Heart left ventricle (tissue), 16 donors: Measurements from ENCODE around the gene ADCK1. TPM values are rescaled to one million over a fixed set of nuclear protein-coding genes. Genes with fewer than 3 reads are reported as not detected.

Experiments used
- ATAC-seq, 4 donors: fragments of 200-7000 bp; cut with Tn5 transposase; one replicate each; pipeline ENCODE4 v1.9.1; 2020 to 2022; ENCODE audit warnings: moderate library complexity in 4 of 4, mild to moderate bottlenecking in 3 of 4, moderate number of reproducible peaks in 1 of 4
- DNase-seq, 5 donors: peaks; one replicate each; pipeline ENCODE4 v3.0.0-alpha.2; 2020
- H3K27ac ChIP-seq, 12 donors: fragments of 200-600 bp; sonication (generic) in 4 of 12; one replicate each; pipeline versions ENCODE4 v1.5.0 to v1.8.0; 2016 to 2022; ENCODE audit warnings: mild to moderate bottlenecking in 2 of 12
- H3K27me3 ChIP-seq, 9 donors: fragments of 200-600 bp; sonication (generic) in 2 of 9; one replicate each; pipeline versions ENCODE4 v1.5.1 to v1.8.0; 2016 to 2022; ENCODE audit warnings: mild to moderate bottlenecking in 3 of 9
- H3K36me3 ChIP-seq, 9 donors: fragments of 200-600 bp; sonication (generic) in 2 of 9; one replicate each; pipeline versions ENCODE4 v1.5.0 to v1.8.0; 2018 to 2022; ENCODE audit warnings: mild to moderate bottlenecking in 2 of 9
- H3K4me1 ChIP-seq, 12 donors: fragments of 200-600 bp; sonication (generic) in 4 of 12; one replicate each; pipeline versions ENCODE4 v1.5.0 to v1.8.0; 2016 to 2022; ENCODE audit warnings: mild to moderate bottlenecking in 3 of 12
- H3K4me3 ChIP-seq, 12 donors: fragments of 200-600 bp; sonication (generic) in 4 of 12; one replicate each; pipeline versions ENCODE4 v1.5.0 to v1.8.0; 2017 to 2022; ENCODE audit warnings: mild to moderate bottlenecking in 9 of 12, moderate library complexity in 4 of 12
- H3K9me3 ChIP-seq, 12 donors: fragments of 200-600 bp; sonication (generic) in 4 of 12; one replicate each; pipeline versions ENCODE4 v1.5.0 to v1.8.0; 2016 to 2022; ENCODE audit warnings: mild to moderate bottlenecking in 1 of 12
- POLR2A ChIP-seq, 2 donors: fragments of 450-650 bp; IDR thresholded peaks; one replicate each; pipeline ENCODE4 v1.6.1; 2017; ENCODE audit warnings: antibody characterized with exemption in 2 of 2, mild to moderate bottlenecking in 2 of 2, moderate library complexity in 2 of 2
- whole genome bisulfite sequencing, 4 donors: extraction: QIAGEN DNeasy Blood & Tissue Kit in 2 of 4; methylation state at CpG; one replicate each; pipeline versions ENCODE4 v1.1.5 to v1.1.7; 2013 to 2018; 5-methylcytosine and 5-hydroxymethylcytosine counted together
- intact Hi-C, 10 donors: fragments of 100-400 bp; cut with DNase I; formaldehyde crosslinking; loops; one replicate each; pipeline versions ENCODE4 v1.11.1 to v1.14.2; 2022
- polyA plus RNA-seq, 2 donors: library from polyadenylated mRNA; stranded (reverse); fragments of 200-250 nt; gene quantifications; one replicate each; pipeline ENCODE4 v1.2.3, GENCODE V29; 2013
- total RNA-seq, 9 donors: library from RNA; depleted of rRNA in 2 of 9; stranded (reverse); fragments of >200 nt in 2 of 9; fragmentation: NEBNext Ultra II Directional in 3 of 9; extraction: Animal tissue kit (Norgen Biotek cat#: 25700) in 3 of 9; gene quantifications; one replicate each; pipeline versions ENCODE4 v1.1.0 to v1.2.4, GENCODE V29; 2016 to 2023
- TF ChIP-seq, protein P1 (sequence below), 12 donors: fragments of 200-600 bp; sonication (generic) in 4 of 12; IDR thresholded peaks; one replicate each; pipeline versions ENCODE4 v1.5.0 to v1.8.0; 2018 to 2022; ENCODE audit warnings: antibody characterized with exemption in 12 of 12, mild to moderate bottlenecking in 5 of 12
- donor health status: ischemic (EF 13 %, LVEDD 7.1; RV severe dilation, severe dysfunction).
- donor health status: healthy with polysubstance abuse.
- donor health status: DM: no; HTN: yes; CAD: no.
- donor health status: DM: no; HTN: no; CAD: no.
- donor health status: ischemic (EF 25% LVEDD 6.9; RV normal size, moderate dysfunction).
- donor health status: ischemic (EF 25% LVEDD 5.7; RV mildly dilated, moderate dysfunction).
- donor health status: healthy.
- donor health status: DM: yes; HTN: yes; CAD: no.
- donor health status: ischemic (EF 35%, LVEDD 5.7; RV mildly dilated, moderate dysfunction).
- donor health status: nonischemic (EF 11% LVEDD 7.7; RV severe dilation, severe dysfunction).
- donor health status: DM: yes; HTN: yes; CAD: no.
- donor health status: PGD.
- donor health status: ischemic (EF 29% LVEDD 5.4; RV normal size, mild dysfunction).
- donor health status: nonischemic (EF 23%, LVEDD 6.1; RV moderate dilation, normal function).

Gene ADCK1
- total and polyA plus RNA-seq, 11 donors, result 4.0 to 12.8 (median 7.9) TPM

DNA sequence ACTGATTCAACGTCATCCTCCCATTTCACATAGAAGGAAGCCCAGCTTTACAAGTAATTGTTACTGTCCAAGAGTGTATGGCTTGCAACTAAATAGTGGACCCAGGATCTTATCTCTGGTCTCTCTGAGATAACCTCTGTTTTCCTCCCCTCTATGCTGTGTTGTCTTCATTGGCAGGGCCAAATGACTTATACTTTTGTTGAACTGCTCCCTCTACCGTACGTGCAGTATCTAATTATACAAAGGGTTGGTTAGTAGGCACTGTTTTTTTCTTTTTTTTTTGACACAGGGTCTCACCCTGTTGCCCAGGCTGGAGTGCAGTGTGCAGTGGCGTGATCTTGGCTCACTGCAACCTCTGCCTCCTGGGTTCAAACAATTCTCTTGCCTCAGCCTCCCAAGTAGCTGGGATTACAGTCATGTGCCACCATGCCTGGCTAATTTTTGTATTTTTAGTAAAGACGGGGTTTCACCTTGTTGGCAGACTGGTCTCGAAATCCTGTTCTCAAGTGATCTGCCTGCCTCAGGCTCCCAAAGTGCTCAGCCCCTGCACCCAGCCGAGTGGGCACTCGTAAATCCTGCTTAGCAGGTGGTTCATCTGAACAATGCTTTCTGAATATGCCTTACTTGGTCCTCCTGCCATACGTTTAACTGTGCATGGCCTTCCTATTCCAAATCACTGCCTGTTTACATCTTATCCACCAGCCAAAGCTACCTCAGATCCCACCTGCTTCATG, 162.1 kb downstream of the ADCK1 start:
- intact Hi-C loops, result loop anchor here in 2 of 10 donors (10.0 kb wide), 1 partner anchor 97 kb away; no protein-coding TSS in a partner anchor
- no peaks in the 10 kb centered on the region for H3K36me3 ChIP-seq
- no peak for ATAC-seq
- no peak for DNase-seq
- H3K27ac ChIP-seq, result no peak overlapping the region
- H3K9me3 ChIP-seq, result no peaks in the 10 kb centered on the region
- TF ChIP-seq POLR2A (IDR thresholded peaks at IDR 0.05), result no peak
- TF ChIP-seq, protein P1, sequence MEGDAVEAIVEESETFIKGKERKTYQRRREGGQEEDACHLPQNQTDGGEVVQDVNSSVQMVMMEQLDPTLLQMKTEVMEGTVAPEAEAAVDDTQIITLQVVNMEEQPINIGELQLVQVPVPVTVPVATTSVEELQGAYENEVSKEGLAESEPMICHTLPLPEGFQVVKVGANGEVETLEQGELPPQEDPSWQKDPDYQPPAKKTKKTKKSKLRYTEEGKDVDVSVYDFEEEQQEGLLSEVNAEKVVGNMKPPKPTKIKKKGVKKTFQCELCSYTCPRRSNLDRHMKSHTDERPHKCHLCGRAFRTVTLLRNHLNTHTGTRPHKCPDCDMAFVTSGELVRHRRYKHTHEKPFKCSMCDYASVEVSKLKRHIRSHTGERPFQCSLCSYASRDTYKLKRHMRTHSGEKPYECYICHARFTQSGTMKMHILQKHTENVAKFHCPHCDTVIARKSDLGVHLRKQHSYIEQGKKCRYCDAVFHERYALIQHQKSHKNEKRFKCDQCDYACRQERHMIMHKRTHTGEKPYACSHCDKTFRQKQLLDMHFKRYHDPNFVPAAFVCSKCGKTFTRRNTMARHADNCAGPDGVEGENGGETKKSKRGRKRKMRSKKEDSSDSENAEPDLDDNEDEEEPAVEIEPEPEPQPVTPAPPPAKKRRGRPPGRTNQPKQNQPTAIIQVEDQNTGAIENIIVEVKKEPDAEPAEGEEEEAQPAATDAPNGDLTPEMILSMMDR (IDR thresholded peaks at IDR 0.05), result no peak
- no peak overlapping the region for H3K4me3 ChIP-seq
- peaks cover 0 to 8% (median 0%) of the 10 kb centered on the region in 12 donors for H3K4me1 ChIP-seq
- 74 to 82% (median 78%) methylated on average over 9 of the region's 9 CpGs for WGBS, 4 donors
- H3K27me3 ChIP-seq, result peaks cover 0 to 24% (median 9%) of the 10 kb centered on the region in 9 donors

DNA sequence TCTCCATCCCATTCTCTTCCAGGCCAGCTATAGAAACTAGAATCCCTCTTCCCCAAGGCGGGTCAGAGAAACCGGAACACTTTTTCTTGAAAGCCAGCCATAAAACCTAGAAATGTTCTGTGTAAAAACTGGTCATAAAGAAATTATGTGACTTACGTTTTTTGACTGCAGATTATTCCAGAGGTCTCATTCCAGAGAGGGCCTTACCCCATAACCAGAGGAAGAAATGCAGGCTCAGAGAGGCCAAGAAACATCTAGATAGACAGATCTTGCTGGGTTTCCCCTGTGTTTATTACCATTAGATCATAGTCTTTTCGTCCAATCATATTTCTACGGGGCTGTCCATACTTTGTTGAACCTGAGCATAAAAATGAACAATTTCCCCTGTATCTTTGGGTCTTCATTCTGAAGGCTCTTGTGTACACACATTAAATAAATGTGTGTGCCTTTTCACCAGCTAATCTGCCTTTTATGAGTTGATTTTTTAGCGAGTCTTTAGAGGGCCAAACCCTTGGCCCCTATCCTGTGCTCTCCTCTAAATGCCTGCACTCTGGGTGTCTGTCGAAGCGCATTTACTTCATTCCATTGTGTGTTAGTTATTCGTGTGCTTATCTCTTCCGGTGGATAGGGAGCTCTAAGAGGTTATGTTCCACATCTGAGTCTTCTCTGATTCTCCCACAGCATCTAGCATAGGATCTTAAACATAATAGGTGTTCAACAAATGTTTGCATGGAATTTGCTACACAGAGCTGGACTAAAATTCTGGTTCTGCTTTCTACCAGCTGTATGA, 163.0 kb downstream of the ADCK1 start:
- peaks cover 0 to 29% (median 15%) of the 10 kb centered on the region in 9 donors for H3K27me3 ChIP-seq
- WGBS, 4 donors, result 63 to 67% (median 66%) methylated on average over 10 of the region's 10 CpGs
- H3K27ac ChIP-seq, result no peak overlapping the region
- ATAC-seq, result no peak
- H3K9me3 ChIP-seq, result no peaks in the 10 kb centered on the region
- no peaks in the 10 kb centered on the region for H3K36me3 ChIP-seq
- no peak for DNase-seq
- H3K4me3 ChIP-seq, result no peak overlapping the region
- H3K4me1 ChIP-seq, result peaks cover 0 to 8% (median 0%) of the 10 kb centered on the region in 12 donors
- intact Hi-C loops, result loop anchor here in 2 of 10 donors (10.0 kb wide), 1 partner anchor 98 kb away; no protein-coding TSS in a partner anchor
- no peak for TF ChIP-seq POLR2A (IDR thresholded peaks at IDR 0.05)
- TF ChIP-seq, protein P1 (IDR thresholded peaks at IDR 0.05), result no peak

DNA sequence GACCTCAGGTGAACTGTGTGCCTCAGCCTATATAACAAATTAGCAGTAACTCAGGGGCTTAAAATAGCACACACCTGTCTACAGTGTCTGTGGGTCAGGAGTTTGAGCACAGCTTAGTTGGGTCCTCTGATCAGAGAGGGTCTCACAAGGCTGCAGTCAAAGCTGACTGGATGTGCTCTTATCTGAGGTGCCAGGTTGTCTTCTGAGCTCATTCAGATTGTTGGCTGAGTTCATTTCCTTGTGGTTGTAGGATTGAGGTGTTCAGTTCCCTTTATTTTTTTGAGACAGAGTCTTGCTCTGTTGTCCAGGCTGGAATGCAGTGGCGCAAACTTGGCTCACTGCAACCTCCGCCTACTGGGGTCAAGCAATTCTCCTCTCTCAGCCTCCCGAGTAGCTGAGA, 164.7 kb downstream of the ADCK1 start:
- 93 to 100% (median 99%) methylated on average over 3 of the region's 3 CpGs for WGBS, 4 donors
- no peak overlapping the region for H3K4me3 ChIP-seq
- peaks cover 0 to 30% (median 15%) of the 10 kb centered on the region in 9 donors for H3K27me3 ChIP-seq
- no peak overlapping the region for H3K27ac ChIP-seq
- H3K9me3 ChIP-seq, result no peaks in the 10 kb centered on the region
- peaks cover 0 to 8% (median 0%) of the 10 kb centered on the region in 12 donors for H3K4me1 ChIP-seq
- DNase-seq, result no peak
- H3K36me3 ChIP-seq, result no peaks in the 10 kb centered on the region
- no peak for TF ChIP-seq POLR2A (IDR thresholded peaks at IDR 0.05)
- TF ChIP-seq, protein P1 (IDR thresholded peaks at IDR 0.05), result no peak
- intact Hi-C loops, result loop anchor here in 2 of 10 donors (10.0 kb wide), 1 partner anchor 100 kb away; no protein-coding TSS in a partner anchor
- ATAC-seq, result no peak

DNA sequence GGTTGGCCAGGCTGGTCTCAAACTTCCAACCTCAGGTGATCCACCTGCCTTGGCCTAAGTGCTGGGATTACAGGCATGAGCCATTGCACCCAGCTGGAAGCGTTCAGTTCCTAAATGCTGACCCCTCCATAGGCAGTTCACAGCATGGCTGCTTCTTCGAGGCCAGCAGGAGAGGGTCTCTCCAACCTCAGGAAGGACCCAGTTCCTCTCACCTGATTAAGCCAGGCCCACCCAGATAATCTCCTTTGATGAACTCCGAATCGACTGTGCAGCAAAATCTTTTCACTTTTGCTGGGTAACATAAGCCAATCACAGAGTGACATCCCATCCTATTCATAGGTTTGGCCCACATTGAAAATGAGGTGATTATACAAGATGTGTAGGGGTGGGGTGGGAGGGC, 165.1 kb downstream of the ADCK1 start:
- TF ChIP-seq, protein P1 (IDR thresholded peaks at IDR 0.05), result no peak
- no peak for TF ChIP-seq POLR2A (IDR thresholded peaks at IDR 0.05)
- DNase-seq, result no peak
- no peak overlapping the region for H3K27ac ChIP-seq
- peaks cover 0 to 8% (median 0%) of the 10 kb centered on the region in 12 donors for H3K4me1 ChIP-seq
- H3K27me3 ChIP-seq, result peaks cover 0 to 30% (median 15%) of the 10 kb centered on the region in 9 donors
- no peak overlapping the region for H3K4me3 ChIP-seq
- ATAC-seq, result no peak
- no peaks in the 10 kb centered on the region for H3K9me3 ChIP-seq
- H3K36me3 ChIP-seq, result no peaks in the 10 kb centered on the region
- intact Hi-C loops, result loop anchor here in 2 of 10 donors (10.0 kb wide), 1 partner anchor 100 kb away; no protein-coding TSS in a partner anchor
- 91 to 96% (median 95%) methylated on average over 4 of the region's 4 CpGs for WGBS, 4 donors
